GM12864 (cell line): Measurements from ENCODE around the gene HERPUD2.
"Not testable (repeated sequence)": the region's sequence is repeated elsewhere in the genome, so short reads cannot be mapped to it uniquely, and the experiment has no call there.

Experiments used
- DNase-seq: peaks from one replicate; pipeline ENCODE4 v3.0.0-alpha.2; 2011; ENCODE audit warnings: low read depth
- H3K4me3 ChIP-seq: 2 replicates; pipeline ENCODE4 v1.5.1; 2011; ENCODE audit warnings: mild to moderate bottlenecking, low read depth, low read length, control low read depth
- CTCF ChIP-seq: IDR thresholded peaks from 2 replicates; pipeline ENCODE4 v1.5.1; 2011; ENCODE audit warnings: low read depth, mild to moderate bottlenecking, moderate library complexity, low read length, control low read depth, inconsistent platforms; ENCODE audit errors: missing control alignments

HERPUD2 gene

GRCh38 chr7:35702541-35702940 lies 7.6 kb upstream of the HERPUD2 start:
- H3K4me3 ChIP-seq, result no peak overlapping the region
- DNase-seq, result no peak
- TF ChIP-seq CTCF, result no peak

- DNase-seq, result no peak
- TF ChIP-seq CTCF, result no peak
- no peak overlapping the region for H3K4me3 ChIP-seq
Measured at GRCh38 chr7:35701287-35701900, 6.5 kb upstream of the HERPUD2 start.

- DNase-seq, result no peak
- no peak for TF ChIP-seq CTCF
- H3K4me3 ChIP-seq, result no peak overlapping the region
Measured at GRCh38 chr7:35700865-35701264, 5.9 kb upstream of the HERPUD2 start.

GRCh38 chr7:35700333-35700732 lies 5.4 kb upstream of the HERPUD2 start:
- TF ChIP-seq CTCF, result no peak
- DNase-seq, result no peak
- H3K4me3 ChIP-seq, result no peak overlapping the region

- H3K4me3 ChIP-seq, result no peak overlapping the region
- no peak for DNase-seq
- TF ChIP-seq CTCF, result no peak
Measured at GRCh38 chr7:35699796-35700305, 4.9 kb upstream of the HERPUD2 start.

GRCh38 chr7:35698382-35698781 lies 3.4 kb upstream of the HERPUD2 start:
- DNase-seq, H3K4me3 ChIP-seq: not testable (repeated sequence)

- no peak for DNase-seq
- no peak overlapping the region for H3K4me3 ChIP-seq
- TF ChIP-seq CTCF, result no peak
Measured at GRCh38 chr7:35697414-35698175, 2.7 kb upstream of the HERPUD2 start.
